HG02981 (cell line): ENCODE data around the gene ADPRH.
A peak's percentile ranks its signal among the peaks of the same experiment; 100 is the strongest.
"Not testable (repeated sequence)": the region's sequence is repeated elsewhere in the genome, so short reads cannot be mapped to it uniquely, and the experiment has no call there.

Experiments
- ATAC-seq: cut with Tn5 transposase; IDR thresholded peaks from one replicate; pipeline ENCODE4 v1.9.1; 2021; ENCODE audit warnings: mild to moderate bottlenecking, moderate library complexity; ENCODE audit not compliant: unreplicated experiment

The ADPRH gene

DNA sequence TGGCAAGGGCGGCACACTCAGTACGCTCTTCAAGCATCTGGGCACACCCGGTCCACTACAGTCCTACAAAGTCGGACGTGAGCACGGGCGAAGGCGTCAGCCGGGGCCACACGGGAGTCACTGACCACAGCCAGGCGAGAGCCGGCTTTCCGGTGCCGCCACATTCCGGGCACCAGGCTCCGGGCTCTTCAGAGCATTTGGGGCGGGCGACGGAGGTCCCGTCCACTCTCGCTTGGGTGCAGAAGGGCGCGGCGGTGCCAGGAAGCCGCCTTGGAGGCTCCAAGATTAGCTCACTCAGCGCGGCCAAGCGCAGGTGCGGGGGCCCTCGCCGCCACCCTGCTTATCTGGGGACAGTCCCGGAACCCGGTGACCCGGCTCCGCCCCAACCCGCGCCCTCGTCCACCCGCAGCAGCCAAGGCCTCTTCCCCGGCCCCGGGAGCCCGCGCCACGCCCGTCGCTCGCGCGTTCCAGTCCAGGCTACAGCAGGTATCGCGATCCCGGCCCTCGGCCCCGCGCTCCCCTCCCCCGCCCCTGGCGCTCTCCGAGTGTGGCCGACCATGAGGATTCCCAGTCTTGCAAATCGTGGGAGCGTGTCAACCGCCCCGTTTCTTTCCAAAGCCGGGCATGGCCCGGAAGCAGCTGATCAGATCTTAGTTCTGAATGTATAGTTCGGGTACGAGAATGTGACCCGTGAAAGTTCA lies at the start of gene ADPRH:
TSS of gene ADPRH (plus strand) at position 127 of the 701 bp plus-strand sequence. CDS start 2,678 bp downstream, outside the sequence.
- peak; percentile 60 for ATAC-seq

DNA sequence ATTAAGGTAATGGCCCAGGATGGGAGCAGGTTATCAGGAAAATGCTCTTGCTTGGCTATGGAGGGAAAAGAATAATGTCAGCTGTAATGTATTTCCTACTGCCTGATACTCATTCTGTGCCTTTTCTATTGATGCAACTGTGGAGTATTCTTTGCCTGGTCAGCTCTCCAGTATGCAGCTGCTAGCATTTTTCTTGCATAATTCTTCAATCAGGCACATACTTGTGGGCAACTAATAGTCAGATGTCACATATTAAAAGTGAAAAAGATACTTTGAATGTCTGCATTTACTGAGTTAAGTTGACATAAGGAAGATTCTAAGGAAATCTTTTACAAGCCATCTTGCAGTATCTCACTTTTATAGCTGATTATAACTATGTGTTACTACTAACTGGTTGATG lies 49.4 kb upstream of the ADPRH start:
- no peak for ATAC-seq

GRCh38 chr3:119530456-119530855 lies 48.8 kb upstream of the ADPRH start:
- ATAC-seq, result no peak

- ATAC-seq, result no peak
Observed at GRCh38 chr3:119531151-119531550, 48.1 kb upstream of the ADPRH start.

GRCh38 chr3:119534296-119534695 lies 45.0 kb upstream of the ADPRH start:
- no peak for ATAC-seq

GRCh38 chr3:119536757-119537156 lies 42.5 kb upstream of the ADPRH start:
- ATAC-seq, result no peak

DNA sequence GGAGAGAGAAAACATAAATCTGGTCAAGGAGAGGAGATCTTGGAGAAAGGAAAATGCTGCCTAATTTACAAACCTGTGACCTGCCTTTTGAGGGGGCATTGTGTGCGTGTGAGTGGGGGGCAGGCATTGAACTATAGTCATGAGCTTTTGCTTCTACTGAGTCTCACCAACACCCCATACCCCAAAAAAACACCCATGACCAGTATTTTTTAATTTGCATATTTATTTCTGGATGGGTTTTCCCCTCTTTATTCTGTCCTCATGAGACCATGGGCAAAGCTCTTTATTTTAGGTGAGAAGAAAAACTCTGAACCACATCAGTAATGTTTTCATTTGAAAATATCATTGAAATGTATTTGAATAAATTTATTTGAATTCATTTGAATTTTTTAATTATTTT lies 40.5 kb upstream of the ADPRH start:
- no peak for ATAC-seq

DNA sequence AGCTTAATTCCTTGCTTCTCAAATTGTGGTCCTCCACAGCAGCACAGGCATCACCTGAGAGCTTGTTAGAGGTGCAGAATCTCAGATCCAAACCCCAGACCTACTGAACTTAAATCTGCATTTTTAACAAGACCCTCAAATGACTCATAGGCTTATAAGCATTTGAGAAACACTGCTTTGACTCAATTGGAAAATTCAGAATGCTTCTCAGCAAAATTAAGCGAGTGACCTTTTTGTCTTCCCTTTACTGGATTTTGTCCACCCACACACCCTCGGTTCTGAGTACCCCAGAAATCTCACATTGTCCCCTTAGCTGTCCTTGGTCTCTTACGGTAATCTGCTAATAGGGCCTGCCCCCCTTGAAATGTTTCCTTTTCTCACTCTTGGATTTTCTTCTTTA lies 37.7 kb upstream of the ADPRH start:
- no peak for ATAC-seq

DNA sequence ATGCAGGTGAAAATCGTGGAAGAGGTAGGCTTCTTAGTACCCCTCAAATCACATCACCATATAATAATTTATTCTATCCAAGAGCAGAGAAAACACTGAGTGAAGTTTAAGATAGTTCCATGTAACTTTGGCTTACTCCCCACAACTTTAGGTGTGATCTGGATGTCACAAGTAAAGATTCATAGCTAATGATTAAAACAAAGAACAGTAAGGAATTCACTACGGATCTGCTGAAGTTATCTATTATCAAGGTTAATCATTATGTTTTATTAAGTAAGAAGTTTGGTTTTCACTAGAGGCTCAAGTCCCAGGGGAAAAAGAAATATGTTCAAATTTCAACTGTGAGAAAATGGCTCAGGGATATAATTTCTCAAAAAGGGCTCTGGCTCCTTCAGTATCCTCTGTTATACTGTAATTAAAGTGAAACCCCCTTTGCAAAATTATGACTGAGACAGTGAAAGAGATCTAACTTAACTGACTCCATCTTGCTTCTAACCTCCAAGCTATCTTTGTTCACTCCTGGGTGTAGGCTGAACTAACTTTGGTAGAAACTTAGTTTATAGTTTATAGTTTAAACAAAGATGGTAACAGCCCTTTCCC lies 37.0 kb upstream of the ADPRH start:
- peak; percentile 59 for ATAC-seq

DNA sequence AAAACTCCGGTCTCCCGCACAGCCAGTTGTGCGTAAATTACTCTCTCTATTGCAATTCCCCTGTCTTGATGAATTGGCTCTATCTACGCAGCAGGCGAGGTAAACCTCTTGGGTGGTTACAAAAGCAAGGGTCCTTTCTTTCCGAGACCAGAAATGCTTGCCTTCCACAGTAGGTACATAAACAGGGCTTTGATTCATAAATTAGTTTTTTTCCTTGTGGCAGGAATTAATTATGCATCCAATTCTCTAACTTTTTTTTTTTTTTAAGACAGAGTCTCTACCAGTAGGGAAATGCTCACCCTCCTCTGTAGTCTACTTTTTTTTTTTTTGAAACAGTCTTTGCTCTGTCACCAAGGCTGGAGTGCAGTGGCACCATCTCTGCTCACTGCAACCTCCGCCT lies 36.1 kb upstream of the ADPRH start:
- no peak for ATAC-seq

DNA sequence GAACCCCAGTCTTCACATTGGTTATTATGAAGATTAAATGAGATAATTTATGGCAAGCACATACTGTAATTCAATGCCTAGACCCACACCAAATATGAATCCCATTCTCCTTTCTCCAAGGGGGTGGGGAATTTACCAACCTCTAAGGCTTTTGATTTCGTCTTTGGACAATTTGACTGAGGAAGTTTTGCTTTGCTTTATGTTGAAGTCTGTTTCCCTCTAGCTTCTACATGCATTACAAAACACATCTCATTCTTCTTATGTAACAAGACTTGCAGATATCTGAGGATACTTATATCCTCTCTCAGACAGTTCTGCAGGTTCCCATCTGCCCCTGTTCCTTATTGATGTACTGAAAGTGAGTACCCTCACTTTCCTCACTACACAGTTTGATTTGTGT lies 32.1 kb upstream of the ADPRH start:
- ATAC-seq, result no peak

DNA sequence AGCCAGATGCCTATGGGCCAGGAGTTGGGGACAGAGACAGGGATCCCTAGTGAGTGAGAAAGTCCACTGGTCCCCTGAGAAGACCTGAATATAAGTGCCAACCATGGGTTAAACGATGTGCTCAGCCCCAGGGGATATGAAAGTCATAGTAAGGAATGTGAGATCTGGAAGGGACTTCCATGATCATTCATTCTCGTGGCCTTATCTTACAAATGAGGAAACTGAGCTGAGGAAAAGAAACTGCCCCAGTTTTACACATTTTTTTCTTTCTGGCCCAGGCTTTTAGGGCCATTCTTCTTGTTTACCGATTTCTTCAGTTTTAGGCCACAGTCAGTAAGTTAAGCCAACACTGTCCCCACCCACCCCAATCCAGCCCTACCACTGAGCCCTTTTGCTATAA lies 31.0 kb upstream of the ADPRH start:
- no peak for ATAC-seq

DNA sequence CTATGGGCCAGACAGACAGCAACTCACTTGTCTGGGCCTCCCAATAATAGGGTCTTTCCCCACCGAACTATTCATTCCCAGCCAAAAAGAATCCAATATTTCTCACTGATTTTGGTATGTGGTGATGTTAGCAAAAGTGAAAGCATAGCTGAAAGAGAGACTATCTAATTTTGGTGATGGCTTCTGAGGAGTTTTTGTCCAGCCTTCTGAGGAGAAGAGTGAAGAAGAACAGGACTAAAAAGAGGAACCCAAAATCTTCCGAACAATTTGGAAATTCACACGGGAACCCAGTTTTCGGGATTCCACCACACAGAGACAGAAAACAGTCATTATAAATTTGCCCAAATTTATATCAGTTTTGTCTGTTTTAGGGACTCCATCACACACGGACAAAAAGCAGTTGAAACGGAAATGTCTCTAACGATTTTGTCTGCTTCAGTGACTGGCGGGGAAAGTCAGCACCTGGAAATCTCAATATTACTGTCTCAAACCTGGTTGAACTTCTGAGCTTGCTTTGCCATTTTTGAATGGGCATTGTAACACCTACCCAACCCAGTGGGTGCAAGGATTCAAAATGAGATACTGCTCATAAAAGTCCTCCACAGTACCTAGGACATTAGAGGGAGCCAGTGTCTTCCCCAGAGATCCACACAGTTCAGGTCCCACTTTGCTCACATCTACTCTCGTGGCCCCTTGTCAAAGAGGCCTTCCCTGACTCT lies 28.9 kb upstream of the ADPRH start:
- no peak for ATAC-seq

GRCh38 chr3:119551598-119551997 lies 27.7 kb upstream of the ADPRH start:
- ATAC-seq, result no peak

DNA sequence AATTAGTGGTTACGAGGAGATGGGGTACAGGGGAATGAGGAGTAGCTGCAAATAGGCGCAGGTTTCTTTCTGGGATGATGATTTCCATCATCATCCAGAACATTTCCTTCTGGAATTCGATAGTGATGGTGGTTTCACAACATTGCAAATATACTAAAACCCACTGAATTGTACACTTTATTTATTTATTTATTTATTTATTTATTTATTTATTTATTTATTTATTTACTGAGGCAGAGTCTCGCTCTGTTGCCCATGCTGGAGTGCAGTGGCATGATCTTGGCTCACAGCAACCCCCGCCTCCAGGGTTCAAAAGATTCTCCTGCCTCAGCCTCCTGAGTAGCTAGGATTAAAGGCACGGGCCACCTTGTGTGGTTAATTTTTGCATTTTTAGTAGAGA lies 26.4 kb upstream of the ADPRH start:
- not testable (repeated sequence) for ATAC-seq

DNA sequence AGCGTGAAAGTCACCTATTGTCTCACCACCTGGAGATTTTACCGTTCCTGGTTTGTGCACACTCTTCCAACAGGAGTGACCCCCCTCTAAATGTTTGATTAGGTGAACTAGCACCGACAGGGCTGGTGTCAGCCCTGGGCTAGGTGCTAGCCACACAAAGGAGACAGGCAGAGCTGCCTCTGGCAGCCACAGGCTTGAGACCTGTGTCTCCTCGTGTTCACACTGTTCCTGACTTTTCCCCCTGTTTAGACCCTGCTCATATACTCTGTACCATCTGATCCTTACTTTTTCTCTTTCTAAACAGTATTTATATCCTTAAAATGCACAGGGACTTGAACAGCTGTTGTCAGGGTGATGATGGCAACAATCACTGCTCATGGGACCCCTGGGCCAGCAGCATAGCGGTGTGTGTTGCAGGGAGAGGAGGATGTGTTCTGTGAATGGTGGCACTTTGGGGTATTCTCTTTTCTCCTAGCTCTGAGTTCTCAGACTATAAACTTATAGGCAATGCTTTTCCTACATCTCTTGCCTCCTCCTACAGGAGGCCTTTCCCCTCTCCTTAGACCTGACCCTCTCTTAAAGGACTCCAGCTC lies 25.4 kb upstream of the ADPRH start:
- no peak for ATAC-seq

GRCh38 chr3:119555309-119555735 lies 24.0 kb upstream of the ADPRH start:
- ATAC-seq, result no peak

DNA sequence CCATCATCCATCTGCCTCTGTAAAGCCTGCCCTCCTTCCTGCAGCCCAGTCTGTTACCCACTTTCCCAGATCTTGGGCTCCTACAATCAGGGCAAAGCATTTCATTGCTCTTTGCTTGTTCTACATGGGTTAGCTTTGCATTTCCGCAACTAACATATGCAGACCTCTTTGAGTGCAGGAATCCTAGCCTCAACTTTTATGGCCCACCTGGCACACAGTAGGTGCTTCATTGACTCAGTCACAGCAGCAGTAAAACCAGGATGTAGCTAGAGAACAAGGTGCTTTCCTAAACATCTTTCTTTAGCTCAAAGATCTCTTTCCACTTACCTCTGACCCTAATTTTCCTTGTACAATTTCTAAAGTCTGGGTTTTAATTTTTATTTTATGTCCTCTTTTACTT lies 23.4 kb upstream of the ADPRH start:
- ATAC-seq, result no peak

DNA sequence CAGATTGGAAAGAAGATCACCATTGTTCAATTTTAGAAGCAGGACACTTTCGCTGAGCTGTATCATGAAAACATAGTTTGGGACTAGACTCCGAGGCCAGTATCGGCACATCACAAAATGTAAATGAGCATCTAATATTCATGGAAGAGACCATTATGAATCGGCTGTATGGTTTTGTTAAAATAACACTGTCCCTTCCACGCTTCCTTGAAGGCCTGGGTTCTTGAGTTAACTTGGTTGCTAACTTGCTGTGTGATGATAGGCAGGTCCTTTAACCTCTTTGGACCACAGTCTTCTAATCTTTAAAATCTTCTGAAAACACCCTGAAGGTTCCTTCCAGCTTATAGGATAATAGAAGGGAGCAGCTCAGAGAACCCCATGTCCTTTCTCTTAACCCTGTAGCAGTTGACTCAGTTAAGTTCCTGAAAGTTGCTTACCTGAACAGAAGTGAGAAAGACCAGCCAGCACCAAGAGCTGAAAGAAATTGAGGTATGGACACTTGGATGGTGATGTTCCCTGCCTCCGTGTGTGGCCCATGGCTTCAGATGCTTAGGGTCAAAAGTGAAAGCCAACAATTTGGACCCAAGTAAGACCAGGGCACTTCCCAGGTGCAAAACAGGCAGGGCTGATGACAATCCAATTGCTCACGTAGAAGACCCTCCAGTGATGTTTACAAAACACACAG lies 22.0 kb upstream of the ADPRH start:
- no peak for ATAC-seq

GRCh38 chr3:119557877-119558269 lies 21.4 kb upstream of the ADPRH start:
- ATAC-seq, result no peak

- no peak for ATAC-seq
Observed at GRCh38 chr3:119558626-119559317, 20.5 kb upstream of the ADPRH start.
